Natural killer cell (primary cell): ENCODE results near the gene CABLES2. TPM values are rescaled to one million over a fixed set of nuclear protein-coding genes. Genes with fewer than 3 reads are reported as not detected.

ENCODE experiments used
- ATAC-seq, 3 donors: fragments of 150-1000 bp in 2 of 3; fragments of 200-7000 bp in 1 of 3; cut with Tn5 transposase; 1 replicate in 1 of 3; 2 replicates in 2 of 3; pipeline ENCODE4 v1.10.0; 2021; ENCODE audit warnings: mild to moderate bottlenecking in 2 of 3, moderate library complexity in 2 of 3
- DNase-seq, 2 donors: peaks; one replicate each; pipeline versions ENCODE4 v3.0.0 to v3.0.0-alpha.2; 2013 to 2021; ENCODE audit warnings: mixed read lengths in 1 of 2
- H3K27ac ChIP-seq: one replicate; pipeline ENCODE4 v1.5.1; 2013; ENCODE audit warnings: mild to moderate bottlenecking, low read length
- H3K27me3 ChIP-seq: one replicate; pipeline ENCODE4 v1.6.1; 2013; ENCODE audit warnings: low read length; ENCODE audit not compliant: control insufficient read depth, insufficient read depth
- H3K36me3 ChIP-seq: one replicate; pipeline ENCODE4 v1.6.1; 2013; ENCODE audit warnings: low read length; ENCODE audit not compliant: control insufficient read depth, insufficient read depth
- H3K4me1 ChIP-seq: one replicate; pipeline ENCODE4 v1.6.1; 2013; ENCODE audit warnings: low read length; ENCODE audit not compliant: control insufficient read depth, insufficient read depth
- H3K4me3 ChIP-seq: one replicate; pipeline ENCODE4 v1.5.1; 2013; ENCODE audit warnings: low read length
- H3K9me3 ChIP-seq: one replicate; pipeline ENCODE4 v1.6.1; 2013; ENCODE audit warnings: low read length; ENCODE audit not compliant: control insufficient read depth, insufficient read depth
- H3K27ac Mint-ChIP-seq, 2 donors: one replicate each; pipeline ENCODE4 v1.8.0; 2022; ENCODE audit warnings: mild to moderate bottlenecking in 2 of 2, mixed read lengths in 2 of 2, moderate library complexity in 1 of 2
- H3K27me3 Mint-ChIP-seq, 2 donors: one replicate each; pipeline ENCODE4 v1.8.0; 2022; ENCODE audit warnings: low read depth in 2 of 2, mixed read lengths in 2 of 2
- H3K36me3 Mint-ChIP-seq: one replicate; pipeline ENCODE4 v1.8.0; 2022; ENCODE audit warnings: mixed read lengths
- H3K4me1 Mint-ChIP-seq, 2 donors: one replicate each; pipeline ENCODE4 v1.8.0; 2022; ENCODE audit warnings: mixed read lengths in 2 of 2
- H3K4me3 Mint-ChIP-seq: one replicate; pipeline ENCODE4 v1.8.0; 2022; ENCODE audit warnings: mild to moderate bottlenecking, moderate library complexity, mixed read lengths
- H3K9me3 Mint-ChIP-seq, 2 donors: one replicate each; pipeline ENCODE4 v1.8.0; 2022; ENCODE audit warnings: mixed read lengths in 2 of 2
- CTCF ChIP-seq: fragments of 200-600 bp; IDR thresholded peaks from one replicate; pipeline ENCODE4 v1.8.0; 2022; ENCODE audit warnings: antibody characterized with exemption
- WGBS: methylation state at CpG from one replicate; pipeline ENCODE4 v1.1.7; 2013; ENCODE audit warnings: missing lambda C conversion rate; ENCODE audit not compliant: insufficient coverage; 5-methylcytosine and 5-hydroxymethylcytosine counted together
- intact Hi-C: fragments of 100-400 bp; cut with micrococcal nuclease; formaldehyde crosslinking; loops from one replicate; pipeline ENCODE4 v1.14.2; 2022
- total RNA-seq, 4 donors: library from RNA; stranded (reverse); fragments of 120-200 nt in 1 of 4; gene quantifications; one replicate each; pipeline versions ENCODE4 v1.2.3 to v1.2.4, GENCODE V29; 2013 to 2022

Gene CABLES2
- total RNA-seq, 3 donors from 2014 or later (not counting 1 experiment from before 2014, with no cell fraction given) = 8.0 to 9.3 (median 8.4) TPM

- Histone ChIP-seq H3K36me3 (no peaks in the 10 kb centered on the region), H3K4me1 (peaks cover 24% of the 10 kb centered on the region), H3K9me3 (no peaks in the 10 kb centered on the region), H3K27me3 (no peaks in the 10 kb centered on the region), H3K27ac (peak overlapping the region; percentile 39), H3K4me3 (no peak overlapping the region)
- 33% methylated on average over 14 of the region's 14 CpGs for WGBS
- Mint-ChIP-seq H3K4me1 (no peaks in the 10 kb centered on the region), H3K9me3 (no peaks in the 10 kb centered on the region), H3K4me3 (no peak overlapping the region), H3K27me3 (peaks cover 8 to 10% of the 10 kb centered on the region in 2 donors), H3K27ac (no peak overlapping the region), H3K36me3 (no peaks in the 10 kb centered on the region)
- ATAC-seq (no peak), DNase-seq (no peak)
- TF ChIP-seq CTCF = no peak
- intact Hi-C loops = no loop called here
These were observed 67.4 kb downstream of the CABLES2 start for GRCh38 chr20:62339647-62340062.

Other genes starting within 250 kb of the CABLES2 start
- gene MTG2, start 224.3 kb downstream of the CABLES2 start, total RNA-seq = 10 to 100 TPM; 16.8 to 25.8 (median 25.3) TPM
- gene HRH3, start 187.0 kb downstream of the CABLES2 start, total RNA-seq = not detected
- gene OSBPL2, start 168.8 kb downstream of the CABLES2 start, total RNA-seq = 100 to 1,000 TPM in 2 of 3 donors, 10 to 100 TPM in 1; 77.9 to 112 (median 104) TPM
- gene ADRM1, start 104.3 kb downstream of the CABLES2 start, total RNA-seq = 10 to 100 TPM; 81.4 to 88.4 (median 84.6) TPM
- 1 to 10 TPM; 1.0 to 4.3 (median 1.4) TPM for gene LAMA5, start 40.0 kb downstream of the CABLES2 start, total RNA-seq
- 1,000 to 10,000 TPM in 2 of 3 donors, 100 to 1,000 TPM in 1; 887 to 1,244 (median 1,112) TPM for gene RPS21, start 20.2 kb downstream of the CABLES2 start, total RNA-seq
- not detected for gene RBBP8NL, start 20.3 kb upstream of the CABLES2 start, total RNA-seq
- gene GATA5, start 68.7 kb upstream of the CABLES2 start, total RNA-seq = not detected
- 1 to 10 TPM in 2 of 3 donors, under 1 TPM in 1; 0.59 to 1.4 (median 1.1) TPM for gene SLCO4A1, start 235.2 kb upstream of the CABLES2 start, total RNA-seq